Spleen (tissue), 11 donors: ENCODE results near the gene HOXD11. TPM values are rescaled to one million over a fixed set of nuclear protein-coding genes. Genes with fewer than 3 reads are reported as not detected.

Experiments used
- DNase-seq: peaks from one replicate; pipeline ENCODE4 v3.0.0-alpha.2; 2020
- H3K27ac ChIP-seq, 8 donors: fragments of 200-600 bp; sonication (generic) in 7 of 8; 1 replicate in 4 of 8; 2 replicates in 4 of 8; pipeline versions ENCODE4 v1.5.0 to v1.8.0; 2016 to 2021; ENCODE audit warnings: inconsistent platforms in 4 of 8, mild to moderate bottlenecking in 4 of 8, moderate library complexity in 1 of 8
- H3K27me3 ChIP-seq, 7 donors: fragments of 200-600 bp; sonication (generic) in 6 of 7; replicated peaks in 1 of 7; 1 replicate in 4 of 7; 2 replicates in 3 of 7; pipeline versions ENCODE4 v1.5.0 to v1.8.0; 2016 to 2021; ENCODE audit warnings: inconsistent platforms in 3 of 7, mild to moderate bottlenecking in 1 of 7
- H3K36me3 ChIP-seq, 6 donors: fragments of 200-600 bp; sonication (generic) in 5 of 6; 1 replicate in 4 of 6; 2 replicates in 2 of 6; pipeline versions ENCODE4 v1.5.0 to v1.8.0; 2016 to 2021; ENCODE audit warnings: inconsistent platforms in 2 of 6
- H3K4me1 ChIP-seq, 6 donors: fragments of 200-600 bp; sonication (generic) in 5 of 6; 1 replicate in 3 of 6; 2 replicates in 3 of 6; pipeline versions ENCODE4 v1.5.0 to v1.8.0; 2016 to 2021; ENCODE audit warnings: inconsistent platforms in 3 of 6
- H3K4me3 ChIP-seq, 8 donors: fragments of 200-600 bp; sonication (generic) in 7 of 8; 1 replicate in 4 of 8; 2 replicates in 4 of 8; pipeline versions ENCODE4 v1.5.0 to v1.8.0; 2016 to 2021; ENCODE audit warnings: inconsistent platforms in 4 of 8, mild to moderate bottlenecking in 4 of 8, moderate library complexity in 2 of 8
- H3K9me3 ChIP-seq, 8 donors: fragments of 200-600 bp; sonication (generic) in 7 of 8; 1 replicate in 4 of 8; 2 replicates in 4 of 8; pipeline versions ENCODE4 v1.5.0 to v1.8.0; 2016 to 2021; ENCODE audit warnings: inconsistent platforms in 4 of 8
- CTCF ChIP-seq, 11 experiments: fragments of 200-600 bp in 7 of 11; fragments of 450-650 bp in 4 of 11; sonication (generic) in 4 of 11; IDR thresholded peaks in 8 of 11; conservative IDR thresholded peaks in 3 of 11; 1 replicate in 7 of 11; 2 replicates in 4 of 11; pipeline versions ENCODE4 v1.4.0 to v1.8.0; 2016 to 2021; ENCODE audit warnings: antibody characterized with exemption in 11 of 11, inconsistent platforms in 4 of 11, mild to moderate bottlenecking in 1 of 11
- POLR2A ChIP-seq, 3 donors: fragments of 450-650 bp; IDR thresholded peaks; one replicate each; pipeline ENCODE4 v1.5.1; 2017; ENCODE audit warnings: antibody characterized with exemption in 3 of 3, mild to moderate bottlenecking in 1 of 3
- POLR2AphosphoS5 ChIP-seq, 3 donors: sonication (generic); formaldehyde crosslinking; IDR thresholded peaks; one replicate each; pipeline ENCODE4 v1.5.1; 2017; ENCODE audit warnings: antibody characterized with exemption in 3 of 3
- WGBS, 5 donors: extraction: QIAGEN DNeasy Blood & Tissue Kit in 3 of 5; methylation state at CpG; one replicate each; pipeline versions ENCODE4 v1.1.5 to v1.1.7; 2013 to 2018; 5-methylcytosine and 5-hydroxymethylcytosine counted together
- intact Hi-C: fragments of 100-400 bp; cut with DNase I; formaldehyde crosslinking; loops from one replicate; pipeline ENCODE4 v1.15.0; 2023; ENCODE audit warnings: low total_unique reads
- polyA plus RNA-seq, 3 donors: library from polyadenylated mRNA; stranded (reverse); fragments of 200-250 nt; gene quantifications; one replicate each; pipeline ENCODE4 v1.2.1, GENCODE V29; 2013
- total RNA-seq, 7 donors: library from RNA; depleted of rRNA in 3 of 7; stranded (reverse); fragments of >200 nt in 3 of 7; fragmentation: NEBNext Ultra II Directional in 4 of 7; extraction: Animal tissue kit (Norgen Biotek cat#: 25700) in 4 of 7; gene quantifications; one replicate each; pipeline versions ENCODE4 v1.1.0 to v1.2.1, GENCODE V29; 2016 to 2021
- donor health status: healthy with polysubstance abuse.
- donor health status: DM: no; HTN: no; CAD: no; lungs with moderate emphysema.
- donor health status: DM: no; HTN: no; CAD: no.
- donor health status: Bipolar disorder and iron deficiency.
- donor health status: healthy.
- donor health status: DM: no; HTN: no; CAD: no.
- donor health status: DM: yes; HTN: yes; CAD: no.

The HOXD11 gene
- total and polyA plus RNA-seq, 10 donors = not detected

- no peak for DNase-seq
- Histone ChIP-seq H3K9me3 (no peaks in the 10 kb centered on the region), H3K27ac (peak within 1 kb of the TSS in 2 of 8 donors; percentile 2 to 6), H3K4me1 (peaks cover 0 to 61% (median 14%) of the 10 kb centered on the region in 6 donors), H3K36me3 (no peaks in the 10 kb centered on the region), H3K4me3 (peak within 1 kb of the TSS; percentile 1 to 60 (median 24)), H3K27me3 (peaks cover 12 to 100% (median 95%) of the 10 kb centered on the region in 7 donors)
- intact Hi-C loops = no loop called here
- whole genome bisulfite sequencing, 5 donors = 5 to 12% (median 6%) methylated on average over 33 to 48 of the region's 48 CpGs
- no peak for TF ChIP-seq CTCF (IDR thresholded peaks at IDR 0.05 in 8 of 11, conservative IDR thresholded peaks at IDR 0.05 in 3 of 11)
- TF ChIP-seq POLR2AphosphoS5 (IDR thresholded peaks at IDR 0.05) = peak in 1 of 3 donors; percentile 9
- no peak for TF ChIP-seq POLR2A (IDR thresholded peaks at IDR 0.05)
Observed at GRCh38 chr2:176156807-176157498, 49.9 kb downstream of the HOXD11 start, which contains the start of gene HOXD3. HOXD3 (plus strand) TSS chr2:176157307; CDS start chr2:176169115, 11,808 bp downstream.

GRCh38 chr2:176157499-176158185 is 50.6 kb downstream of the HOXD11 start:
- intact Hi-C loops = no loop called here
- Histone ChIP-seq H3K9me3 (no peaks in the 10 kb centered on the region), H3K36me3 (no peaks in the 10 kb centered on the region), H3K27me3 (peaks cover 16 to 100% (median 96%) of the 10 kb centered on the region in 7 donors), H3K4me3 (peak overlapping the region; percentile 1 to 60 (median 24)), H3K27ac (peak overlapping the region in 2 of 8 donors; percentile 2 to 6), H3K4me1 (peaks cover 0 to 54% (median 12%) of the 10 kb centered on the region in 6 donors)
- no peak for DNase-seq
- 5 to 16% (median 8%) methylated on average over 31 to 43 of the region's 43 CpGs for WGBS, 5 donors
- TF ChIP-seq POLR2AphosphoS5 (IDR thresholded peaks at IDR 0.05) = peak in 1 of 3 donors; percentile 13
- no peak for TF ChIP-seq CTCF (IDR thresholded peaks at IDR 0.05 in 8 of 11, conservative IDR thresholded peaks at IDR 0.05 in 3 of 11)
- no peak for TF ChIP-seq POLR2A (IDR thresholded peaks at IDR 0.05)

- Histone ChIP-seq H3K4me1 (peaks cover 0 to 49% (median 11%) of the 10 kb centered on the region in 6 donors), H3K9me3 (no peaks in the 10 kb centered on the region), H3K27ac (no peak overlapping the region), H3K4me3 (peak overlapping the region in 4 of 8 donors; percentile 27 to 60 (median 34)), H3K36me3 (no peaks in the 10 kb centered on the region), H3K27me3 (peaks cover 16 to 100% (median 96%) of the 10 kb centered on the region in 7 donors)
- intact Hi-C loops = no loop called here
- TF ChIP-seq POLR2A (IDR thresholded peaks at IDR 0.05) (no peak), POLR2AphosphoS5 (IDR thresholded peaks at IDR 0.05) (no peak), CTCF (IDR thresholded peaks at IDR 0.05 in 8 of 11, conservative IDR thresholded peaks at IDR 0.05 in 3 of 11) (no peak)
- WGBS, 5 donors = 6 to 12% (median 8%) methylated on average over 22 of the region's 22 CpGs
- DNase-seq = no peak
Observed at GRCh38 chr2:176158186-176158591, 51.1 kb downstream of the HOXD11 start.
